OCI-LY1 (cell line): ENCODE results near the gene FAM76A.

ENCODE experiments used
- H2AFZ ChIP-seq: fragments of 200-600 bp; sonication (generic), shearing (Covaris generic); 2 replicates; pipeline ENCODE4 v1.6.0; 2014; ENCODE audit warnings: antibody characterized with exemption, mild to moderate bottlenecking, low read length
- H3F3A ChIP-seq: fragments of 200-600 bp; sonication (generic), shearing (Covaris generic); 2 replicates; pipeline ENCODE4 v1.6.0; 2014; ENCODE audit warnings: mild to moderate bottlenecking, antibody characterized with exemption, low read length, moderate library complexity; ENCODE audit not compliant: insufficient read depth
- H3K27ac ChIP-seq: fragments of 200-600 bp; sonication (generic); 2 replicates; pipeline ENCODE4 v1.5.1; 2014; ENCODE audit warnings: low read length, mixed run types, mild to moderate bottlenecking, low read depth; ENCODE audit not compliant: poor library complexity, severe bottlenecking
- H3K27me3 ChIP-seq: fragments of 200-600 bp; sonication (generic); 2 replicates; pipeline ENCODE4 v1.6.0; 2014; ENCODE audit warnings: antibody characterized with exemption, mild to moderate bottlenecking, low read length, moderate library complexity; ENCODE audit not compliant: insufficient read depth
- H3K36me3 ChIP-seq: fragments of 200-600 bp; sonication (generic); 2 replicates; pipeline ENCODE4 v1.6.1; 2014; ENCODE audit warnings: mild to moderate bottlenecking, antibody characterized with exemption, low read length, moderate library complexity, mixed read lengths; ENCODE audit not compliant: insufficient read depth
- H3K4me1 ChIP-seq: fragments of 200-600 bp; sonication (generic); 2 replicates; pipeline ENCODE4 v1.5.1; 2014; ENCODE audit warnings: mild to moderate bottlenecking, low read length, moderate library complexity; ENCODE audit not compliant: insufficient read depth, severe bottlenecking
- H3K4me2 ChIP-seq: fragments of 200-600 bp; sonication (generic), shearing (Covaris generic); 2 replicates; pipeline ENCODE4 v1.6.1; 2014; ENCODE audit warnings: low read length
- H3K4me3 ChIP-seq: fragments of 200-600 bp; sonication (generic); 2 replicates; pipeline ENCODE4 v1.5.1; 2014; ENCODE audit warnings: low read length, low read depth, mild to moderate bottlenecking, mixed read lengths; ENCODE audit not compliant: poor library complexity, severe bottlenecking
- H3K79me2 ChIP-seq: fragments of 200-600 bp; shearing (Covaris generic); 2 replicates; pipeline ENCODE4 v1.6.1; 2016; ENCODE audit warnings: mixed run types, low read length, mixed read lengths; ENCODE audit not compliant: insufficient read depth
- H3K9ac ChIP-seq: fragments of 200-600 bp; sonication (generic), shearing (Covaris generic); 2 replicates; pipeline ENCODE4 v1.6.1; 2014; ENCODE audit warnings: mild to moderate bottlenecking, low read length, mixed read lengths
- H3K9me2 ChIP-seq: fragments of 200-600 bp; sonication (generic), shearing (Covaris generic); 2 replicates; pipeline ENCODE4 v1.6.1; 2014; ENCODE audit warnings: low read depth, mild to moderate bottlenecking, low read length, mixed read lengths
- H3K9me3 ChIP-seq: fragments of 200-600 bp; shearing (Covaris generic); 2 replicates; pipeline ENCODE4 v1.6.1; 2014; ENCODE audit warnings: low read length, mixed read lengths
- H4K20me1 ChIP-seq: fragments of 200-600 bp; sonication (generic), shearing (Covaris generic); 2 replicates; pipeline ENCODE4 v1.6.0; 2016; ENCODE audit warnings: mild to moderate bottlenecking, low read length; ENCODE audit not compliant: insufficient read depth
- CTCF ChIP-seq: fragments of 200-600 bp; sonication (generic), shearing (Covaris generic); IDR thresholded peaks from 2 replicates; pipeline ENCODE4 v1.5.1; 2017; ENCODE audit warnings: mild to moderate bottlenecking, antibody characterized with exemption, low read length, moderate library complexity, mixed read lengths
- EZH2 ChIP-seq: fragments of 200-600 bp; sonication (generic), shearing (Covaris generic); IDR thresholded peaks from 2 replicates; pipeline ENCODE4 v1.8.0; 2017; ENCODE audit warnings: borderline replicate concordance, mixed run types, mild to moderate bottlenecking, antibody characterized with exemption, low read length, moderate library complexity, mixed read lengths

FAM76A gene

GRCh38 chr1:27760426-27760825 is 34.7 kb downstream of the FAM76A start:
- TF ChIP-seq EZH2, result no peak
- no peak for TF ChIP-seq CTCF
- Histone ChIP-seq H3K79me2 (no peaks in the 10 kb centered on the region), H3K4me3 (no peak overlapping the region), H3K9me2 (no peaks in the 10 kb centered on the region), H3K4me2 (no peak overlapping the region), H2AFZ (no peak overlapping the region), H3K36me3 (peaks cover 33% of the 10 kb centered on the region), H3F3A (no peaks in the 10 kb centered on the region; the same call in 1 of the 2 replicates), H3K4me1 (no peaks in the 10 kb centered on the region), H4K20me1 (no peaks in the 10 kb centered on the region), H3K9ac (no peak overlapping the region), H3K27ac (no peak overlapping the region), H3K27me3 (no peaks in the 10 kb centered on the region), H3K9me3 (no peaks in the 10 kb centered on the region)

DNA sequence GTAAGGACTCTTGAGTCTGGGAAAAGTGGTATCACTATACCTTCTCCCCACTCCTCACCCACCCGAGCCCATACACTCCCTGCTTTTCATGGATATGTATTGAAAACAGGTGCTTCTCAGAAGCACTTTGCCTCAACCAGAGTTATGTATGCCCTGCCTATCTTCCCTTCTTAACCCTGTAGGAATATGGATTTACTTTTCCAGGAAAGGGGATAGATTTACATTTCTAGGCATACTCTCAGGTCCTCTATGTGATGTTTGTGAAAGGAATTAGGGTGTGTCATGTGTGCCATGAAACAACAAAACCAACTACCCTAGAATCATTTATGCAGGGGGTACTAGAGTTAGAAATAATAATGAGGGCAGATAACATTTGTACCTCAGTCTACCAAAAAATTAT is 36.3 kb downstream of the FAM76A start:
- no peak for TF ChIP-seq CTCF
- no peak for TF ChIP-seq EZH2
- Histone ChIP-seq H3K27ac (no peak overlapping the region), H2AFZ (no peak overlapping the region), H3K9me3 (no peaks in the 10 kb centered on the region), H3K79me2 (no peaks in the 10 kb centered on the region), H3K9me2 (no peaks in the 10 kb centered on the region), H3K4me2 (no peak overlapping the region), H3K27me3 (no peaks in the 10 kb centered on the region), H4K20me1 (no peaks in the 10 kb centered on the region), H3K9ac (no peak overlapping the region), H3K4me1 (no peaks in the 10 kb centered on the region), H3K36me3 (peaks cover 27% of the 10 kb centered on the region), H3F3A (no peaks in the 10 kb centered on the region; the same call in 1 of the 2 replicates), H3K4me3 (no peak overlapping the region)

DNA sequence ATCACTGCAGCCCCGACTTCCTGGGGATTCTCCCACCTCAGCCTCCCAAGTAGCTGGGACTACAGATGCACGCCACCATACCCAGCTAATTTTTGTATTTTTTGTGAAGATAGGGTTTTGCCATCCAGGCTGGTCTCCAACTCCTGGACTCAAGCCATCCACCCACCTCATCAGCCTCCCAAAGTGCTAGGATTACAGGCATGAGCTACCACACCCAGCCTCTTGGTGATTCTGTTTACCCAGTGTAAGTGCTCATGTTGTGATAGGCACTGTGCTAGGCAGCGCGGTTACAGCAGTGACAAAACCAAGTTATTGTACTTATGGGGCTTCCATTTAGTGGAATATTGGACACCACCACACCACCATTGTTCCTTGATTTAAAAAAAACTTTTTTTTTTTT is 37.6 kb downstream of the FAM76A start:
- TF ChIP-seq EZH2 (no peak), CTCF (no peak)
- Histone ChIP-seq H3K9me2 (no peaks in the 10 kb centered on the region), H3F3A (no peaks in the 10 kb centered on the region; the same call in 1 of the 2 replicates), H3K9ac (no peak overlapping the region), H3K27me3 (no peaks in the 10 kb centered on the region), H2AFZ (no peak overlapping the region), H3K4me2 (no peak overlapping the region), H4K20me1 (no peaks in the 10 kb centered on the region), H3K79me2 (no peaks in the 10 kb centered on the region), H3K9me3 (no peaks in the 10 kb centered on the region), H3K4me1 (no peaks in the 10 kb centered on the region), H3K27ac (no peak overlapping the region), H3K4me3 (no peak overlapping the region), H3K36me3 (peaks cover 24% of the 10 kb centered on the region)
